ENCODE measurements around the gene INAFM2.

INAFM2 gene

GRCh38 chr15:40367686-40368611 is 44.5 kb downstream of the INAFM2 start:
- H3K4me3 ChIP-seq (ENCODE audit: low read depth, low read length) = peak overlapping the region; percentile 13
- DNase-seq (ENCODE audit: low read depth) = peak; percentile 93
- TF ChIP-seq CTCF (IDR thresholded peaks at IDR 0.05; ENCODE audit: insufficient read depth, low read depth, low read length, missing control alignments) = peak; percentile 81

GRCh38 chr15:40368719-40369473 is 45.4 kb downstream of the INAFM2 start:
- DNase-seq (ENCODE audit: low read depth) = no peak
- no peak for TF ChIP-seq CTCF (IDR thresholded peaks at IDR 0.05; ENCODE audit: insufficient read depth, low read depth, low read length, missing control alignments)
- H3K4me3 ChIP-seq (ENCODE audit: low read depth, low read length) = no peak overlapping the region

GRCh38 chr15:40369474-40369869 is 46.0 kb downstream of the INAFM2 start:
- H3K4me3 ChIP-seq (ENCODE audit: low read depth, low read length) = no peak overlapping the region
- no peak for TF ChIP-seq CTCF (IDR thresholded peaks at IDR 0.05; ENCODE audit: insufficient read depth, low read depth, low read length, missing control alignments)
- DNase-seq (ENCODE audit: low read depth) = no peak

- H3K4me3 ChIP-seq (ENCODE audit: low read depth, low read length) = no peak overlapping the region
- DNase-seq (ENCODE audit: low read depth) = no peak
- no peak for TF ChIP-seq CTCF (IDR thresholded peaks at IDR 0.05; ENCODE audit: insufficient read depth, low read depth, low read length, missing control alignments)
Observed at GRCh38 chr15:40369971-40370370, 46.5 kb downstream of the INAFM2 start.

- H3K4me3 ChIP-seq (ENCODE audit: low read depth, low read length) = no peak overlapping the region
- no peak for TF ChIP-seq CTCF (IDR thresholded peaks at IDR 0.05; ENCODE audit: insufficient read depth, low read depth, low read length, missing control alignments)
- DNase-seq (ENCODE audit: low read depth) = no peak
Observed at GRCh38 chr15:40372981-40373380, 49.5 kb downstream of the INAFM2 start.

All from GM12865 (cell line).